Stimulated activated CD8-positive, alpha-beta memory T cell treated with anti-CD3 and anti-CD28 coated beads, Interleukin-12 subunit alpha, Interleukin-12 subunit beta, amount 100 ng/mL, for 24 hours (primary cell): ENCODE measurements around the gene ALDH3A1.

Source experiments
- DNase-seq: peaks from one replicate; pipeline ENCODE4 v3.0.0-alpha.2; 2020; ENCODE audit errors: extremely low read depth

The ALDH3A1 gene

GRCh38 chr17:19741832-19742457, 6.2 kb downstream of the ALDH3A1 start:
- DNase-seq: no peak

GRCh38 chr17:19740933-19741332, 7.2 kb downstream of the ALDH3A1 start:
- no peak for DNase-seq

GRCh38 chr17:19739241-19740201, 8.6 kb downstream of the ALDH3A1 start:
- DNase-seq: no peak

GRCh38 chr17:19738757-19739156, 9.3 kb downstream of the ALDH3A1 start:
- no peak for DNase-seq

GRCh38 chr17:19738073-19738449, 10.0 kb downstream of the ALDH3A1 start:
- no peak for DNase-seq

GRCh38 chr17:19737305-19738072, 10.6 kb downstream of the ALDH3A1 start:
- no peak for DNase-seq

GRCh38 chr17:19736071-19736470, 12.0 kb downstream of the ALDH3A1 start:
- no peak for DNase-seq

- no peak for DNase-seq
Measured at GRCh38 chr17:19733953-19734526, 14.1 kb downstream of the ALDH3A1 start.

- no peak for DNase-seq
Measured at GRCh38 chr17:19731626-19732025, 16.5 kb downstream of the ALDH3A1 start.

- no peak for DNase-seq
Measured at GRCh38 chr17:19730843-19731242, 17.3 kb downstream of the ALDH3A1 start.

GRCh38 chr17:19729900-19730299, 18.2 kb downstream of the ALDH3A1 start:
- DNase-seq: no peak

GRCh38 chr17:19728084-19728495, 20.0 kb downstream of the ALDH3A1 start:
- DNase-seq: no peak

GRCh38 chr17:19727501-19728078, 20.5 kb downstream of the ALDH3A1 start:
- no peak for DNase-seq

- no peak for DNase-seq
Measured at GRCh38 chr17:19726631-19727376, 21.3 kb downstream of the ALDH3A1 start.

GRCh38 chr17:19725486-19725885, 22.6 kb downstream of the ALDH3A1 start:
- no peak for DNase-seq

GRCh38 chr17:19724501-19725420, 23.3 kb downstream of the ALDH3A1 start:
- DNase-seq: no peak

- no peak for DNase-seq
Measured at GRCh38 chr17:19723964-19724363, 24.1 kb downstream of the ALDH3A1 start.

- no peak for DNase-seq
Measured at GRCh38 chr17:19720631-19721426, 27.3 kb downstream of the ALDH3A1 start.

- DNase-seq: no peak
Measured at GRCh38 chr17:19720210-19720475, 28.0 kb downstream of the ALDH3A1 start.
